Endodermal cell (in vitro differentiated cells): ENCODE data around the gene FMNL2. TPM values are rescaled to one million over a fixed set of nuclear protein-coding genes. Genes with fewer than 3 reads are reported as not detected.
A peak's percentile ranks its signal among the peaks of the same experiment; 100 is the strongest.

Source experiments
- DNase-seq: peaks from one replicate; pipeline ENCODE4 v3.0.0-alpha.2; 2017
- H3K27ac ChIP-seq: 2 replicates; pipeline ENCODE4 v1.5.1; 2013; ENCODE audit warnings: mild to moderate bottlenecking, low read depth, low read length, moderate library complexity
- H3K27me3 ChIP-seq: 2 replicates; pipeline ENCODE4 v1.6.1; 2013; ENCODE audit warnings: mild to moderate bottlenecking, low read length, moderate library complexity; ENCODE audit not compliant: insufficient read depth, control insufficient read depth, poor library complexity, severe bottlenecking
- H3K36me3 ChIP-seq: 2 replicates; pipeline ENCODE4 v1.7.0; 2013; ENCODE audit warnings: mild to moderate bottlenecking, low read length, moderate library complexity; ENCODE audit not compliant: control insufficient read depth, insufficient read depth
- H3K4me1 ChIP-seq: one replicate; pipeline ENCODE4 v1.7.0; 2013; ENCODE audit warnings: low read length; ENCODE audit not compliant: control insufficient read depth, insufficient read depth
- H3K4me3 ChIP-seq: 2 replicates; pipeline ENCODE4 v1.5.1; 2013; ENCODE audit warnings: mild to moderate bottlenecking, low read length, moderate library complexity
- H3K9ac ChIP-seq: 2 replicates; pipeline ENCODE4 v1.6.1; 2013; ENCODE audit warnings: mild to moderate bottlenecking, low read length, moderate library complexity; ENCODE audit not compliant: poor library complexity, severe bottlenecking; ENCODE audit errors: extremely low read depth
- H3K9me3 ChIP-seq: 2 replicates; pipeline ENCODE4 v1.6.1; 2013; ENCODE audit warnings: mild to moderate bottlenecking, low read length, moderate library complexity; ENCODE audit not compliant: control insufficient read depth
- H3K27ac Mint-ChIP-seq: 2 replicates; pipeline ENCODE4 v1.8.0; 2020; ENCODE audit warnings: mixed read lengths
- H3K27me3 Mint-ChIP-seq: 2 replicates; pipeline ENCODE4 v1.8.0; 2021; ENCODE audit warnings: mild to moderate bottlenecking, mixed read lengths; ENCODE audit not compliant: insufficient read depth
- H3K36me3 Mint-ChIP-seq: 2 replicates; pipeline ENCODE4 v1.8.0; 2020; ENCODE audit warnings: low read depth, mixed read lengths
- H3K4me1 Mint-ChIP-seq: 2 replicates; pipeline ENCODE4 v1.8.0; 2020; ENCODE audit warnings: mixed read lengths
- H3K4me3 Mint-ChIP-seq: 2 replicates; pipeline ENCODE4 v1.8.0; 2020; ENCODE audit warnings: mild to moderate bottlenecking, moderate library complexity, mixed read lengths
- H3K9me3 Mint-ChIP-seq: 2 replicates; pipeline ENCODE4 v1.8.0; 2020; ENCODE audit warnings: mild to moderate bottlenecking, mixed read lengths
- WGBS, 2 experiments: methylation state at CpG; one replicate each; pipeline versions ENCODE4 v1.1.5 to v1.1.7; 2013; ENCODE audit warnings: missing lambda C conversion rate in 2 of 2, mixed read lengths in 1 of 2; ENCODE audit not compliant: insufficient coverage in 1 of 2, insufficient read length in 1 of 2; 5-methylcytosine and 5-hydroxymethylcytosine counted together
- total RNA-seq, 2 donors: library from RNA; stranded (reverse); fragmentation: NEBNext Ultra II Directional in 1 of 2; extraction: Animal tissue kit (Norgen Biotek cat#: 25700) in 1 of 2; gene quantifications; 2 replicates in 1 of 2; 3 replicates in 1 of 2; pipeline ENCODE4 v1.2.1, GENCODE V29; 2021
- TF ChIP-seq, protein P1 (sequence below): fragments of 200-600 bp; sonication (generic); conservative IDR thresholded peaks from 2 replicates; pipeline ENCODE4 v1.5.0; 2021; ENCODE audit warnings: antibody characterized with exemption, mild to moderate bottlenecking

FMNL2 gene
- total RNA-seq, 2 donors from 2014 or later, result 49.4 to 51.8 TPM

DNA sequence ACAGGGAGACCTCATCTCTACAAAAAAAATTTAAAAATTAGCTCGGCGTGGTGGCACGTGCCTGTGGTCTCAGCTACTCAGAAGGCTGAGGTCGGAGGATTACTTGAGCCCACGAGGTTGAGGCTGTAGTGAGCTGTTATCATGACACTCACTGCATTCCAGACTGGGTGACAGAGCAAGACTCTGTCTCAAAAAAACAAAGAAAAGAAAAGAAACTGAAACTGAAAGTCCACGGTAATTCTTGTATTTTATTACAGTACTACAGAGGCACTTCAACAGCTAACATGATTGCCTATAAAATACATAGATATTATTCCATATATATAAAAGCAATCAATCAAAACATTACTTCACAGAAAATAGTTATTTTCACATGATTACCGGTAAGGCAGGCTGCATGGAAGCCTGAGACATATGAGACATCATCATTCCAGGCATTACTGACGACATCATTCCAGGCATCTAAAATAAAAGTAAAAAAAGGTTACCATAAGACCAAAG, 359.2 kb downstream of the FMNL2 start:
- no peak overlapping the region for H3K4me3 Mint-ChIP-seq
- no peaks in the 10 kb centered on the region for H3K27me3 Mint-ChIP-seq
- peaks cover 49% of the 10 kb centered on the region for H3K36me3 Mint-ChIP-seq
- H3K4me1 Mint-ChIP-seq, result no peaks in the 10 kb centered on the region
- H3K27ac Mint-ChIP-seq, result peak overlapping the region; percentile 70
- Histone ChIP-seq H3K9me3 (no peaks in the 10 kb centered on the region), H3K4me1 (no peaks in the 10 kb centered on the region), H3K27ac (no peak overlapping the region), H3K36me3 (peaks cover 86% of the 10 kb centered on the region), H3K27me3 (no peaks in the 10 kb centered on the region), H3K9ac (no peak overlapping the region), H3K4me3 (no peak overlapping the region)
- no peak for DNase-seq
- WGBS, 2 experiments, result 90 to 95% methylated on average over 5 to 7 of the region's 8 CpGs
- TF ChIP-seq, protein P1, sequence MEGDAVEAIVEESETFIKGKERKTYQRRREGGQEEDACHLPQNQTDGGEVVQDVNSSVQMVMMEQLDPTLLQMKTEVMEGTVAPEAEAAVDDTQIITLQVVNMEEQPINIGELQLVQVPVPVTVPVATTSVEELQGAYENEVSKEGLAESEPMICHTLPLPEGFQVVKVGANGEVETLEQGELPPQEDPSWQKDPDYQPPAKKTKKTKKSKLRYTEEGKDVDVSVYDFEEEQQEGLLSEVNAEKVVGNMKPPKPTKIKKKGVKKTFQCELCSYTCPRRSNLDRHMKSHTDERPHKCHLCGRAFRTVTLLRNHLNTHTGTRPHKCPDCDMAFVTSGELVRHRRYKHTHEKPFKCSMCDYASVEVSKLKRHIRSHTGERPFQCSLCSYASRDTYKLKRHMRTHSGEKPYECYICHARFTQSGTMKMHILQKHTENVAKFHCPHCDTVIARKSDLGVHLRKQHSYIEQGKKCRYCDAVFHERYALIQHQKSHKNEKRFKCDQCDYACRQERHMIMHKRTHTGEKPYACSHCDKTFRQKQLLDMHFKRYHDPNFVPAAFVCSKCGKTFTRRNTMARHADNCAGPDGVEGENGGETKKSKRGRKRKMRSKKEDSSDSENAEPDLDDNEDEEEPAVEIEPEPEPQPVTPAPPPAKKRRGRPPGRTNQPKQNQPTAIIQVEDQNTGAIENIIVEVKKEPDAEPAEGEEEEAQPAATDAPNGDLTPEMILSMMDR, result no peak
- no peaks in the 10 kb centered on the region for H3K9me3 Mint-ChIP-seq

DNA sequence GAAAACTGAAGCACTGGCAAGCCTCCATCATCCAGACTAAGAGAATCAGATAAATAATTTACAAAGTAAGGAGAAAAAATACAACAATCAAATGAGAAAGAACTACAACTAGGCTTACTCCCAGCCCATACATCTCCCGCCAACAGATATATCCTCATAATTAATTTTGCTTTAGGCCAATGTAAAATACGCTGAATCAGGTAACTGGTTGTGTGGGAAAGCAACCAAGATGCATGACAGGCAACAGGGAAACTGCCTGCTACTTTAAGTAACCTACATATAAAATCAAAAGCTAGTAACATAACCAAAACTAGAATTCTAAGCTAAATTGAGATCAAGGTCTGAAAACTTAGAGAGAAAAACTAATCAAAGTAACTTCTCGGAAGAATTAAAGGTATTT, 360.8 kb downstream of the FMNL2 start:
- Mint-ChIP-seq H3K4me1 (no peaks in the 10 kb centered on the region), H3K9me3 (no peaks in the 10 kb centered on the region), H3K27ac (peak overlapping the region; percentile 35), H3K27me3 (no peaks in the 10 kb centered on the region), H3K4me3 (no peak overlapping the region), H3K36me3 (peaks cover 51% of the 10 kb centered on the region)
- no peak for DNase-seq
- TF ChIP-seq, protein P1, result no peak
- Histone ChIP-seq H3K4me1 (no peaks in the 10 kb centered on the region), H3K27me3 (no peaks in the 10 kb centered on the region), H3K36me3 (peaks cover 86% of the 10 kb centered on the region), H3K9me3 (no peaks in the 10 kb centered on the region), H3K27ac (no peak overlapping the region), H3K9ac (no peak overlapping the region), H3K4me3 (no peak overlapping the region)
- 90% methylated on average over 3 of the region's 3 CpGs; no CpG with 5 or more reads in 1 of the 2 experiments for WGBS, 2 experiments

DNA sequence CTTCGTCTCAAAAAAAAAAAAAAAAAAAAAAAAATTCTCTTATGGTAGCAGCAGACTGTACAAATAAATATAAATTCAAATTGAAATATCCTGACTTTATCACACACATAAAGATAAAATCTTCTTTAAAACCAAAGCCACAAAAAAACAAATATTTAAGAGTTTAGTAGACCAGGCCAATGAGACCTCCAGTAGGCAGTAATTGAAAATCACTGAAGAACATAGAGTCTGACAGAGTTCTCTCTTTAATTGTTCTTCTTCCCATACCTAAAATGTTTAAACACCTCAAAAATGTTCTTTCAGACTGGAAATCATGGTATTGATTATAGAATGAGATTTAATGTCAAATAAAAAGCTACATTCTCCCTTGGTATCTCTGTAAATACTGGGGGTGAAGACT, 361.5 kb downstream of the FMNL2 start:
- no peak overlapping the region for H3K4me3 Mint-ChIP-seq
- no peak for DNase-seq
- Histone ChIP-seq H3K27me3 (no peaks in the 10 kb centered on the region), H3K36me3 (peaks cover 85% of the 10 kb centered on the region), H3K27ac (no peak overlapping the region), H3K4me3 (no peak overlapping the region), H3K9me3 (peaks cover 5% of the 10 kb centered on the region), H3K9ac (no peak overlapping the region), H3K4me1 (no peaks in the 10 kb centered on the region)
- TF ChIP-seq, protein P1, result no peak
- H3K36me3 Mint-ChIP-seq, result peaks cover 53% of the 10 kb centered on the region
- H3K27me3 Mint-ChIP-seq, result no peaks in the 10 kb centered on the region
- H3K4me1 Mint-ChIP-seq, result no peaks in the 10 kb centered on the region
- H3K9me3 Mint-ChIP-seq, result no peaks in the 10 kb centered on the region
- no CpG with 5 or more reads among the region's 1 CpG for WGBS, 2 experiments
- H3K27ac Mint-ChIP-seq, result no peak overlapping the region

Other genes with a start within 250 kb of the FMNL2 start
- under 1 TPM; 0.93 to 0.95 TPM for gene CACNB4, start 236.1 kb upstream of the FMNL2 start, total RNA-seq
- gene STAM2, start 159.4 kb upstream of the FMNL2 start, total RNA-seq, result 10 to 100 TPM; 21.5 to 30.9 TPM